AG20443 (cell line): Measurements from ENCODE around the gene GSK3A.

Experiments
- DNase-seq: peaks from one replicate; pipeline ENCODE4 v3.0.0; 2012; ENCODE audit warnings: low spot score, mixed read lengths

The GSK3A gene

GRCh38 chr19:42226886-42227285, 15.5 kb downstream of the GSK3A start:
- DNase-seq = no peak

DNA sequence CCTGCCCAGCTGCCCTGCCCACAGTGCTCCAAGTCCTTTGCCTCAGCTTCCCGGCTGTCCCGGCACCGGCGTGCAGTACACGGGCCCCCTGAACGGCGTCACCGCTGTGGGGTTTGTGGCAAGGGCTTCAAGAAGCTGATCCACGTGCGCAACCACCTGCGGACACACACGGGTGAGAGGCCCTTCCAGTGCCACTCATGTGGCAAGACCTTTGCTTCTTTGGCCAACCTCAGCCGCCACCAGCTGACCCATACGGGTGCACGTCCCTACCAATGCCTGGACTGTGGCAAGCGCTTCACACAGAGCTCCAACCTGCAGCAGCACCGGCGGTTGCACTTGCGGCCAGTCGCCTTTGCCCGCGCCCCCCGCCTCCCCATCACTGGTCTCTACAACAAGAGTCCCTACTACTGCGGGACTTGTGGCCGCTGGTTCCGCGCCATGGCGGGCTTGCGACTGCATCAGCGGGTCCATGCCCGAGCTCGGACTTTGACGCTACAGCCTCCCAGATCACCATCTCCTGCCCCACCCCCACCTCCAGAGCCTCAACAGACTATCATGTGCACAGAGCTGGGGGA, 16.6 kb downstream of the GSK3A start:
- no peak for DNase-seq

- DNase-seq = no peak
Measured at GRCh38 chr19:42224940-42225717, 17.3 kb downstream of the GSK3A start.

DNA sequence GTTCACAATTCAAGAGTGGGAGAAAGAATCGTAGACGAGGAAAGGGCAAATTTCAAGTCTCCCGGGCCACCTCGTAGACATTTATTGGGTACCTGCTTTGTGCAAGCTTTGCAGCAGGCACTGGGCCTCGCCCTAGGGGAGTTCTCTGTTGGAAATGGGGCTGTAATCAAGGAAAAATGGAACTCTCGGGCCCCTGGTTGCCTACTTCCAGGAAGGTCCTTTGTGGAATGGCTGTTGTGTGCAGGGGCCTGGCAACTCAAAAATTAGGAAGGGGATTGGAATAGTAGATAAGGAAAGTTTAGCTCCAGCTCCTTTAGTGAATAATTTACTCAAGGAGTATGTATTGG, 21.7 kb downstream of the GSK3A start:
- DNase-seq = no peak

- DNase-seq = peak; percentile 100
Measured at GRCh38 chr19:42219812-42220750, 22.3 kb downstream of the GSK3A start, which contains the start of gene ZNF526. ZNF526 (plus strand) TSS chr19:42220312; CDS start chr19:42224404, 4,092 bp downstream.

GRCh38 chr19:42217520-42218437, 24.6 kb downstream of the GSK3A start, which contains the start of gene DEDD2:
DEDD2 (minus strand) TSS chr19:42217677; CDS start chr19:42217007, 670 bp downstream.
- peak; percentile 98 for DNase-seq

DNA sequence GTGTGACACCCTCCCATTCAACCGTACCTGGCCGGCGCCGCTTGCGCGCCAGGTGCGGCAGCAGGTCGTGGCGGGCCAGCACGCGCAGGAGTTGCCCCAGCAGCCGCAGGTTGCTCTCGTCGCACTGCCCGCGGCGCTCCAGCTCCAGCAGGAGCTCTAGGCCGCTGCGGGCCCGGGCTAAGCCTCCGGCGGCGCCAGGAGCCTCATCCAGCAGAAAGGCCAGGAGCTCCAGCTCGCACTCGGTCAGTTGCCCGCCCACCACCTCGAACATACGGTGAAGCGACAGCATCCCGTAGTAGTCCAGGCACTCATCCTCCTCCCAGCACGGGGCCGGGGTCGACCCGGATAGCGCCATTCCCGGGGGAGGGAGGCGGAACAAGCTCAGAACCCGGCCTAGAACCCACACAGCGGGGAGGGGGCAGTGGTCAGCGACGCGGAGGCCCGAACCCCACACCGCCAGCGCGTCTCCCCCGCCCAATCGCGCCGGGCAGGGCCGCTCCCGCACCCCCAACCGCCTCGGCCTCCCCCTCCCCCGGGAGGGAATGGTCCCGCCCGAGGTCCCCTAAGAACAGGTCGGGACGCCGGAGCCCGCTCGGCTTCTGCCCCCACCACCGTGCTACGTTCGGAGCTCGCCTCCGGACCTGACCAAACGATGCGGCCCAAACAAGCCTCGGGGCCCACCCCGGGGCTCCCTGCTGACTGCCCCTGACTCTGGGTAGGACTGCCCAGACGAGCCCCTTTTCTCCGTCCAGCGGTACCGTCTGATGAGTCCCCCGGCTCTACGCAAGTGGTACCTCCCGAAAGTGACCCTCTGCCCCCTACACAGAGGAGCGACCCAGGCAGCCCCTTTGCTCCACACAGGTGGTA, 25.5 kb downstream of the GSK3A start:
- peak; percentile 55 for DNase-seq

DNA sequence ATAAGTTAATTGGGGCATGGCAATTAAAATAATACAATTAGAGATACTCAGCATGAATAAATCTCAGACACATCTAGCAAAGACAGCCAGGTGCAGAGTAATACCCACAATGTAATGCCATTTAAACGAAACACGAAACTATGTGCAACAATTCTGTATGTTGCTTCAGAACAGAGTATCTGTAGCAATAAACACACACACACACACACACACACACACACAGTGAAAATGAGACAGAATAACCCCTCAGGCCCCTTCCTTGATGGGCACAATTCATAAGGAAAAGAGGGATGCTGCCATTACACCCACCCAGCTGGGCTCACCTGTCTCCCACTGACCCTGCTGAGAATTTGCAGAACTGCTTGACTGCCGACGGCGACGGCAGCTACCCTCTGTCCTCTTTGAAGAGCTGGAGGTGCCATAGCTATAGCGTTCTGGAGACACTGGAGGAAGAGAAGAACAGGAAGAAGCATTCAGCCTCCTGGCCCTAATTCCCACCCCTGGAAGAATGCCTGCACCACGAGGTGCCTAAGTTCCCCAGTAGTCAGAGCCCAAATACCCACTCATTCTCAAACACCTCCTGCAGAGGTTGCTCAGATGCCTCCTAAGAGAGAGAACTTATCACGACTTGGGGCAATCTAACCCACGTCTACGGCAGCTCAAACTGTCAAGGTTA, 27.5 kb downstream of the GSK3A start:
- no peak for DNase-seq

DNA sequence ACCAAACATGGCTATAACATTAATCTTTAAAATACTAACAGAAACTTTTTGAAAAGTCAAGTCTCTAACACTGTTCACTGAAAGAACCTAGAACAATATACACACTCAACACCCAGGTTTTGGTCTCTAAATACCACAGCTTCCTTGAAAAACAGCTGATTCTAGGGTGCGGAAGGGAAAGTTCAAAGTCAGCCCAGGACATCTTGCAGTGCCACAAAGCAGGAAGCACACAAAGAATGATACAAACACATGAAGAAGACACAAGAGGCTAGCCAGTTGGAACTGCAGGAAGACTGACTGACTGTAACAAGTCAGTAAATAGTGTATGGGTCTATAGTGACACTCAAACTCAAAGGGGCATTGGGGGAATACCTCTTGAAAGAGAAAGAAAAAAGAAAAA, 29.5 kb downstream of the GSK3A start:
- no peak for DNase-seq

- DNase-seq = no peak
Measured at GRCh38 chr19:42208612-42209011, 33.8 kb downstream of the GSK3A start.

DNA sequence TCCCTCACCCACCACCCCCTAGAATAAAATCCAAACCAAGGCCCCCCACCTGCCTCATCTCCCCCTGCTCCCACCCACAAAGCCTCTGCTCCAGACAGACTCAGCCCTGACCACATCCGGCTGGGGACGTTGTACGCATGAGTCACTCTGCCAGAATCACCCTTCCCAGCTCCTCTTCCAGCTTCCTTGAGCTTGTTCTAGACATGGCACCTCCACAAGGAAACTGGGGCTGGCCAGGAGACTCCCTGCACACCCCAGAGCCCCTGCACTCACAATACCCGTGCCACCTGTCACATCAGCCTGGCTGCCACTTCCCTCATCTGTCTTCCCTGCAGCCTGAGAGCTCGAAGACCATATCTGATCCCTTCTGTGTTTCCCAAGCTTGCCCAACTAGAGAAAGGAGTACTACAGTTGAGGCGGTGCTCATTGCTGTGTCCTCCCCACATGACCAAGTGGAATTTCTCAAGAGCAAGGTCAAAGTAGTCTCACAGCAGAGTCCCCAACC, 34.6 kb downstream of the GSK3A start:
- peak; percentile 89 for DNase-seq

DNA sequence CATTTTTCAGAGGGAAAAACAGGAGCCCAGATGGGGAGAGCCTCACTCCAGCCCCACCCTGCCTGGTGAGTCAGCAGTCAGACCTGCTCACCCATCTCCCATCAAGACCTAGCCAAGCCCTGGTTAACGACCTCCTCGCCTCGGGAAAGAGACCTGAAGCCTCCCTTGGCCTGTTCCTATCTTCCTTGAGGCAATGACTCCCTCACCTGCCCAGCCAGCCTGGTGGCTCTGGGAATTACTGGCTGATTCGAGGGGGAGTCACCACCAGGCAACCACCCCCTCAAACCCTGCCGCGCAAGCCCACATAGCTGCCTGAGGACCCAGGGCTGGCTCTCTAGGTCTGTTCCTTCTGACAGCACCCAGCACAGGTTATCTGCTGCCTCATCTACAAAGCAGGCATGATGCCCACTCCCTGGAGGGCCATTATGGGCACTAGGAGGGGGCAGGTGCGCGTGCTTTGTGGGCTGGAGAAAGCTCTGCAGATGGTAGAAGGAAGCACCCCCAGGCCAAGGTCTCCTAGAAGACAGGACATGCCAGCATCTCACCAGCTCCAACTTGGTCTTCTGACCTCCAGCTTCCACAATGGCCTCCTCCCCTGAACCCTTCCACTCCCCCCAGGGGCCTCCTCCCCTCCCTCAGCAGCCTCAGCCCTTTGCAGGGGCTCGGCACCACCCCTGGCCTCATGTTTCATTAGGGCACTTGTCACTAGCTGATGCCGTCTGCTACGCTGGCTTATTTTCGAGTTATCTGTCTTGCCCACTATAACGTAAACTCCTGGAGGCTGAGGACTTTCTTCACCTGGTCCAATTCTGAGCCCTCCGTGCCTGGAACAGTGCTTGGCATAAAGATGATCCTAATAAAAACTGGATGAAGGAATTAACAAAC, 35.3 kb downstream of the GSK3A start:
- peak; percentile 76 for DNase-seq

DNA sequence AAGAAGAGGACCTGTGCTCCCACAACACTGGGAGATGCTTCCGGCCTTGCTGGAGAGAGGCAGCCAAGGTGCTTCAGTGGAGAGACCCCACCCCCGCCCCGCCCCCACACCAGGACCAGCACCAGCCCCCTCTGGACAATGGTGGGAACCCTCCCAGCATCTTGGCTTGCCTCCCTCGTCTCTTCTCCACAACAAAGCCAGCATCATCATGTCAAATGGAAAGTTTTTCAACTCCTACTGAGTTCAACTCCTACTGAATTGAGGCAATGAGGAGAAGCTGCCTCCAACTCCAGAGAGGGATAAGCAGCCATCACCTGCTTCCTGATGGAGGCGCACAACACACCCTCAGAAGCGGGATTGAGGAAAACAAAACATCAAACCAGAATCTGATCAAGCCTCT, 37.7 kb downstream of the GSK3A start:
- DNase-seq = no peak

DNA sequence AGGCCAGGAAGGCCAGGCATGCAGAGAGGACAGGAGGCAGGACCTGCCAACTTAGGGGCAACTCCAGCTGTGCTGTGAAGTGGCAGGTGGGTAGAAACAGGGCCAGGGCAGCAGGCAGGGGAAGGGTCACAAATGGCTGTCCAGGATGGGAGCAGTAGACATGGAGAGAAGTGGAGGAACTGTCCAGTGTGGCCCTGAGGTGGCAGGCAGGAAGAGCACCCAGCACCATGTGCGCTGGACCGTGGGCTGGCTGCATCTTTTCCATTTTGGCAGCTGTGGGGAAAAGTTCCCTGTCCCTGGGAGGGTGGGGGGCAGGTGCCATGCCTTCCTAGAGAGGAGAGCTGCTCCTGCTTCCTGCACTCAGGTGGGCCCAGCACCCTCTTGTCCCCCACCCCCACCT, 38.7 kb downstream of the GSK3A start:
- no peak for DNase-seq

DNA sequence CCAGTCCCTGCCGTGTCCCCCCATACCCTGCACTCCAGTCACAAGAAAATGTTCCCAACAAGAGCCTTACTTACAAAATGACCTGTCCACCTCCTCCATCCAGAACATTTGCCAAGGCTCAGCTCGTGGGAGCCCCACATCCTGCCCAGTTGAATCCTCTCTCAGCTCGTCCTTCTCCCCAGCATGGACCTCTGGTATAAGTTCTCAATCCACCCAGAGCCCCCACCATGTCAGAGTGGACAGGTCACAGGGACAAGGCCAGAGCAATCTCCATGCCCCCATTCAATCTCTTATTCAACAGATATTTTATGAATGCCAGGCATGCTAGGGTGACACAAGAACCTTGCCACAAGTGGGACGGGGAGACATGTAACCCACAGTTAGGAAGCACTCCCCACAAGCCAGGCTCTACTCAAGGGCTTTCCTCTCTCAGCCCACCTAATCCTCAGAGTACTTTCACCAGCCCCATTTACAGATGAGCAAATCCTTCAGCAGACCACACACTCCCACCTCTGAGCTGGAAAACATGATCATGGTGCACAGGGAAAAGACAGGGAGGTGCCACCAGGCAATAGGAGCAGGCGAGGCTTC, 40.0 kb downstream of the GSK3A start:
- no peak for DNase-seq

- DNase-seq = no peak
Measured at GRCh38 chr19:42201489-42202289, 40.7 kb downstream of the GSK3A start.

DNA sequence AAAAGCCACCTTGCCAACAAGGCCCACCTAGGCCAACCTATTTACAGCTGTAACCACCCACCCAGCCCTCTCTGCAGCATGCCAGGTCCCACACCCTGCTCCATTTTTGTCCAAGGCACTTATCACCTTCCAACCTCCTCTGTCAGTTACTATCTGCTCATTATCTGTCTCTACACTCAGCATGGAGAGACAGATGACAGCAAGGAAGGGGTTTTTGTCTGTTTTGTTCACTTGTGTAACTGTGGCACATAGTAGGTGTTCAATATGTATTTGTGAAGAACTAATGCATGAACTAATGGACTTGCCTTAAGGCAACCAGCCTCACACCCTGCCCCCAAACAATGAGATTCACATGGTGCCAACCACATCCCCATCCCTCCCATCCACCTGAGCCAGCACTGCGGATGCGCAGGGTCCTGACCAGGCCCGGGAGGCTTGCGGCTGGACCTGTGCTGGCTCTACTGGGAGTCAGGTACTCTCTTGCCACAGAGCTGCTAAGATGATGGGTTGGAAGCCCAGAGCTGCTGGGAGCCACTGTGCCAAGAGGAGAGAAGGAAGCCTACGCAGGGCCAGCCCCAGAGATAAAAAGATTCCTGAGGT, 42.2 kb downstream of the GSK3A start:
- no peak for DNase-seq
